Non-pigmented ciliary epithelial cell (primary cell): ENCODE data around the gene IFTAP.

Source experiments
- DNase-seq: peaks from one replicate; pipeline ENCODE4 v3.0.0-alpha.2; 2010; ENCODE audit warnings: low read depth

Gene IFTAP

GRCh38 chr11:36598051-36598450, 3.7 kb downstream of the IFTAP start, which contains the start of gene RAG2:
Gene RAG2 (minus strand): TSS chr11:36598236. CDS start chr11:36594168, 4,068 bp downstream.
- no peak for DNase-seq

GRCh38 chr11:36600180-36600579, 5.9 kb downstream of the IFTAP start:
- no peak for DNase-seq

DNA sequence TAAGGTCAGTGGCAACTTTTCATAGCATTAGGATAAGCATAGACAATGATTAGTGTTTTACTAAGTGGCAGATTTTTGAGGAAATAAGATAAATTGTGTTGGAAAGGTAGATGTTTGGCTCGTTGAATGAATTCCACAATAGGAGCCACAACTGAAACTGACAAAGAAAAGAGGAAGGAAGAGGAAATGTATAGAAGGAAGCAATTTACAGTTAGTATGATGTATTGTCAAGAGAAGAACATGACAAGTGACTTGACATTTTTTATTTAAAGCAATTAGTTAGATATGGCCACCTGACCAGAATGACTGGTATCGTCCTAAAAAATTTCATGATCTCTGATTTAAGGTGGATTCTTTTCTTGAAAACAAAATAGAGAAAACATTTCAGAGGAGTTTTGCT, 6.9 kb downstream of the IFTAP start:
- no peak for DNase-seq

- no peak for DNase-seq
These were observed 7.8 kb downstream of the IFTAP start for GRCh38 chr11:36602135-36602534.

GRCh38 chr11:36605221-36606216, 11.2 kb downstream of the IFTAP start:
- DNase-seq: no peak

- no peak for DNase-seq
These were observed 14.3 kb downstream of the IFTAP start for GRCh38 chr11:36608491-36609199.

- DNase-seq: no peak
These were observed 15.1 kb downstream of the IFTAP start for GRCh38 chr11:36609383-36609782.

- no peak for DNase-seq
These were observed 21.5 kb downstream of the IFTAP start for GRCh38 chr11:36615826-36616225.

- DNase-seq: no peak
These were observed 23.5 kb downstream of the IFTAP start for GRCh38 chr11:36617543-36618362.

DNA sequence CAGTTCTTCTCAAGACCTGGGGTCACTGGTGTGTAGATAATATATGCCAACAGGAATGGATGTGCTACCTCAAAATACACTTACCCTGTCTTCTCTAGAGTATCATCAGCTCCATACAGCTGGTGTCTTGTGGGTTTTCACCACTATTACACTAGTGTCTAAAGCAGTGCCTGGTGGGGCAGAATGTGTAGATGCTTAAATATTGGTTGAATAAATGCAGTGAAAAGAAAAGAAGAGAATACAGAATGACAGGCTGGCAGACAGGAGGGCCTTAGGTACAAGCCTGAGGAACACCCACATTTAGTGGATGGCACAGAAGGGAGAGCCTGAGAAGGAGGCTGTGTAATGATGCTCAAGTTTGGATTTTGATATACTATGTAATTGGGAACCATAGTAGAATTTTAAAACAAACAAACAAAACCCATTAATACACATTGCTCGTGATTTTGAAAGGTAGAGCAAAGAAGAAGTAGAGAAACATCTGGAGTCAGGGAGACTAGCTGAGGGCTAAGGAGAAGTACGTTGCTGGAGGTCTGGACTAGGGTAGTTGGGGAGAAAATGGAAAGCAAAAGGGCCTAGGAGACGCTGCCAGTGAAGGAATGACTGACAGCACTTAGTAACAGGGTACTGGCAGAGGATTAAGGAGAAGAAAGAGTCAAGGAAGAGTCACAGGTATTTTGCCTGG, 24.2 kb downstream of the IFTAP start:
- no peak for DNase-seq

DNA sequence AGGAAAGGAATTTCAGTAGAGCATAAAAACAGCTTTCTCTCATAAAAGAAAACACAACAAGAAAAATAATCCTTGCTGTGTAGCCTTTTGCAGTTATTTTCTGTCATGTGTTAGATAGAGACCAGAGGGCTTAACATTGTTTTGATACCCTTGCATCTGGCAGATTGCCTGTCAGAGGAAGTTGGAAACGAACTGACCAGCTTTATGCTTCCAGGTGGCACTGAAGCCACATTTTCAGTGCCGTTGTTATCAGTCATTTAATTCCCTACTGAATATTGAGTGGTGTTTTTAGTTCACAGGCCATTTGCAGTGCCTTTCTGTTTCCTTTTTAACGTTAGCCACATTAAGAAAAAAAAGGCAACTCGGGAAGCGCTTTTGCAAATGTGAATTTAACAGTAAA, 25.2 kb downstream of the IFTAP start:
- DNase-seq: no peak

DNA sequence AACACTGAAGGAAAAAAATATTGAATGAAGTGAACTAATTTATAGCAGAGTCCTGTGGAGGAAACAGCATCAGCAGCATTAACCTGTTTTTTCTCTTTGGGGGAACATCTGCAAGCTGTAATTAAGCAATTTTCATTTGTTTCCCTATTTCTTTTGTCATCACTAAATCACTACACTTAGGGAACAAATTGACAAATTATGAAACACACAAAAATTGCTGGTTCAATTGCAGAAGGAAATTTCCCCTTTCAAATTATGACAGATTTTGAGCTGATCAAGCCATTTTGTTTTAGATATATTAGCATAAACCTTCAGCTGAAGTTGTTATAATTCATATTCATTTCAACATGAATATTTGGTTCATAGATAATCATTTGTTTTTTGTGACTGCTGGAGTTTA, 25.9 kb downstream of the IFTAP start:
- DNase-seq: no peak

DNA sequence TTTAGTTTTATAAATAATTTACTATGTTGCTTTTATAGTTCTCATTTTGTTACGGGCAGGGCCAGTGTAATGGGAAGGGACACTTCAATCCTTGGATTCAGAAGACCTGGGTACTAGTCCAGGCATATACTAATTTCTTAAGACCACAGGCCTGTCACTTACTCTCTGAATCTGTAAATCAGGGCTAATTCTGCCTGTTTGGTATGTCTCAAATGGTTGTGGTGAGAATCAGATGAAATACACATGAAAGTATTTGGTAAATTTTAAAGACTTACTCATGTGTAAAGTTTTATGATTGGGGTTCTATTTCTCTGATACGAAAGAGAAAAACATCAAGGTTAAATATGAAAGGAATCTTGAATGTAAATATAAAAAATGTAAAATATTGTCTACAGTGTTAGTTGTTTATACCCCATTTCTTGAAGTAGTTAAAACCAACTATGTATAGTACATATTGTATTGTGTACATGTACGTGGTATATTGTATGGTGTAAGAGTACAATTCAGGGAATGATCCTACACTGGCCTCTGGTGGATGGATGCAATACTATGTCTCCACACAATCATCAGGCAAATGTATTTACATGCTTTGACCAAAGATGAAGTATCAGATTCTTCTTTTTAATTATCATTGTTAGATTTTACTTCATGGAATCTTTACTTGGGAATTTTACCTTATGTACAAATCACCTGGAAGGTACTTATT, 28.3 kb downstream of the IFTAP start:
- DNase-seq: peak; percentile 14

GRCh38 chr11:36623494-36623893, 29.2 kb downstream of the IFTAP start:
- no peak for DNase-seq

DNA sequence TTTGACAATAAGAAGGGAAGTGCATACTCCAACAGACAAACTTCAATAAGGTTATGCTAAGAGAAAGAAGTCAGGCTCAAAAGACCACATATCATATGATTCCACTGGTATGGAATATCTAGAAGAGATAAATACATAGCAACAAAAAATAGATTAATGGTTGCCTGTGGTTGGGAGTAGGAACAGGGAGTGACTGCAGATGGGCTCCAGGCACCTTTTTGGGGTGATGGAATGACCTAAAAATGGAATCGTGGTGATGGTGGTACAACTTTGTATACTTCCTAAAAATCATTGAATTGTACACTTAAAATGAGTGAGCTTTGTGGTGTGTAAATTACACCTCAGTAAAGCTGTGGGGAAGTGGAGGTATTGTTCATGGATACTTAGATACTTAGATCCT, 32.7 kb downstream of the IFTAP start:
- no peak for DNase-seq

GRCh38 chr11:36627471-36627870, 33.2 kb downstream of the IFTAP start:
- DNase-seq: no peak

DNA sequence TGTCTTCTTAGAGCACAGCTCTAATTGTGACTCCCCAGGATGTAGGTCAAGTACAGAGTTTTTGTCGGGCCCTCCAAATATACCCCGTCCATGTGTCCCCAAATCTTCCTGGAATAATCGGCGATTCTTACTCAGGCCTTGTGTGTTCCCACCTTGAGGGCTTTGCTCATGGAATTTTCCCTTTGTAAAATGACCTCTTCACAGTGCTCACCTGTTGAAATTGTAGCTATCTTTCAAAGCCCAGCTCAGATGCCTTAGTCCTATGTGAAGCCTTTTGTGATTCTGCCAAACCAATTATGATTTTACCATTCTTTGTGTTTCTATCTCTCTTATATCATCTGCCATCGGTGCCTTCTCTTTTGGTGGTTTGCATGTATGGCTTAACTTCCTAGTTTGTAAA, 33.8 kb downstream of the IFTAP start:
- DNase-seq: no peak

- no peak for DNase-seq
These were observed 34.5 kb downstream of the IFTAP start for GRCh38 chr11:36628765-36629244.

DNA sequence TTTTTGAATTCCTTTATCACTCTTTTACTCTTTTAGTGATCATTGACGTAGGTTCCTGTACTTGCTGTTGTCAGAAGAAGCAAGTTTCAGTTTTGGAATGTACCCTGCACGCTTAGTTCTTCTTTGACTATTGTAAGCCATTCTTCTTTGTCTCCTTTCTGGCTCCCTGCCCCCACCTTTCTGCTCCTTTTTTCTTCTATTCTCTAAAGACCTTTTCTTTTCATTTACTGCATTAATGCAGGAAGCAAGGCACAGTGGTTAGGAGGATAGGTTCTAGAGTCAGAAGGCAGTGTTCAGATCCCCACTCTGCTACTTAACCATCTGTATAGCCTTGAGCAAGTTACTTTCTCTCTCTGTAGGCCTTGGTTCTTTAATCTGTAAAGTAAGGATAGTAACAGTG, 37.5 kb downstream of the IFTAP start:
- DNase-seq: no peak

GRCh38 chr11:36635066-36635862, 41.0 kb downstream of the IFTAP start:
- DNase-seq: no peak
